Measurements from ENCODE around the gene RAB14.

DNA sequence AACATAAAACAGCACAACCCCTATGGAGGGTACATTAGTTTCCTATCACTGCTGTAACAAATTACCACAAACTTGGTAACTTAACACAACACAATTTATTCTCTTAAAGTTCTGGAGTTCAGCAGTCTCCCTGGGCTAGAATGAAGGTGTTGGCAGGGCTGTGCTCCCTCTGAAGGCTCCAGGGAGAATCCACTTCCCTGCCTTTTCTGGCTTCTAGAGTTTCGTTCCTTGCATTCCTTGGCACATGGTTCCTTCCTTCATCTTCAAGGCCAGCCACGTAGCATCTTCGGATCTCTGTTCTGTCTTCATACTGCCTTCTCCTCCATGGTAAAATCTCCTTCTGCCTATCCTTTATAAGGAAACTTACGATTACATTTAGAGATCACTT, 41.3 kb upstream of the RAB14 start:
- TF ChIP-seq, protein P1, sequence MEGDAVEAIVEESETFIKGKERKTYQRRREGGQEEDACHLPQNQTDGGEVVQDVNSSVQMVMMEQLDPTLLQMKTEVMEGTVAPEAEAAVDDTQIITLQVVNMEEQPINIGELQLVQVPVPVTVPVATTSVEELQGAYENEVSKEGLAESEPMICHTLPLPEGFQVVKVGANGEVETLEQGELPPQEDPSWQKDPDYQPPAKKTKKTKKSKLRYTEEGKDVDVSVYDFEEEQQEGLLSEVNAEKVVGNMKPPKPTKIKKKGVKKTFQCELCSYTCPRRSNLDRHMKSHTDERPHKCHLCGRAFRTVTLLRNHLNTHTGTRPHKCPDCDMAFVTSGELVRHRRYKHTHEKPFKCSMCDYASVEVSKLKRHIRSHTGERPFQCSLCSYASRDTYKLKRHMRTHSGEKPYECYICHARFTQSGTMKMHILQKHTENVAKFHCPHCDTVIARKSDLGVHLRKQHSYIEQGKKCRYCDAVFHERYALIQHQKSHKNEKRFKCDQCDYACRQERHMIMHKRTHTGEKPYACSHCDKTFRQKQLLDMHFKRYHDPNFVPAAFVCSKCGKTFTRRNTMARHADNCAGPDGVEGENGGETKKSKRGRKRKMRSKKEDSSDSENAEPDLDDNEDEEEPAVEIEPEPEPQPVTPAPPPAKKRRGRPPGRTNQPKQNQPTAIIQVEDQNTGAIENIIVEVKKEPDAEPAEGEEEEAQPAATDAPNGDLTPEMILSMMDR (IDR thresholded peaks at IDR 0.05): no peak
- TF ChIP-seq POLR2AphosphoS5 (IDR thresholded peaks at IDR 0.05): no peak

Data from transverse colon (tissue), 4 donors.